Testis (tissue), 3 donors: Measurements from ENCODE around the gene ASIC1. TPM values are rescaled to one million over a fixed set of nuclear protein-coding genes. Genes with fewer than 3 reads are reported as not detected.

Source experiments
- DNase-seq: peaks from one replicate; pipeline ENCODE4 v3.0.0-alpha.2; 2019
- H3K27ac ChIP-seq, 2 donors: fragments of 200-600 bp; sonication (generic); one replicate each; pipeline ENCODE4 v1.5.1; 2019
- H3K27me3 ChIP-seq: fragments of 200-600 bp; sonication (generic); one replicate; pipeline ENCODE4 v1.5.1; 2019
- H3K36me3 ChIP-seq: fragments of 200-600 bp; sonication (generic); one replicate; pipeline ENCODE4 v1.5.1; 2017; ENCODE audit warnings: low read depth; ENCODE audit errors: missing control alignments
- H3K4me1 ChIP-seq: fragments of 200-600 bp; sonication (generic); one replicate; pipeline ENCODE4 v1.5.1; 2019
- H3K4me3 ChIP-seq, 2 donors: fragments of 200-600 bp; sonication (generic); one replicate each; pipeline ENCODE4 v1.5.1; 2017 to 2019
- H3K9me3 ChIP-seq: fragments of 200-600 bp; sonication (generic); one replicate; pipeline ENCODE4 v1.5.1; 2017
- CTCF ChIP-seq, 3 experiments: fragments of 450-650 bp in 2 of 3; fragments of 200-600 bp in 1 of 3; sonication (generic) in 1 of 3; IDR thresholded peaks; one replicate each; pipeline ENCODE4 v1.5.1; 2016 to 2019; ENCODE audit warnings: antibody characterized with exemption in 3 of 3, mild to moderate bottlenecking in 2 of 3, moderate library complexity in 1 of 3
- POLR2A ChIP-seq: fragments of 450-650 bp; IDR thresholded peaks from one replicate; pipeline ENCODE4 v1.6.1; 2017; ENCODE audit warnings: antibody characterized with exemption, mild to moderate bottlenecking, moderate library complexity
- WGBS, 2 donors: methylation state at CpG; one replicate each; pipeline ENCODE4 v1.1.5; 2018; 5-methylcytosine and 5-hydroxymethylcytosine counted together
- intact Hi-C: fragments of 100-400 bp; cut with DNase I; formaldehyde crosslinking; loops from one replicate; pipeline ENCODE4 v1.15.1; 2023; ENCODE audit warnings: low total_unique reads
- polyA plus RNA-seq: library from polyadenylated mRNA; stranded (reverse); fragments of 350-450 nt; fragmentation: Illumina TruSeq; extraction: RNeasy Lipid Tissue Mini Kit (QIAGEN cat#74804); gene quantifications from one replicate; pipeline ENCODE4 v1.2.3, GENCODE V29; 2014; ENCODE audit warnings: low read depth, low replicate concordance; ENCODE audit not compliant: insufficient read depth
- total RNA-seq, 2 donors: library from RNA; depleted of rRNA; stranded (reverse); fragments of >200 nt; gene quantifications; one replicate each; pipeline ENCODE4 v1.2.3, GENCODE V29; 2016

The ASIC1 gene
- total and polyA plus RNA-seq, 3 donors from 2014 or later = 1.9 to 3.5 (median 2.7) TPM

DNA sequence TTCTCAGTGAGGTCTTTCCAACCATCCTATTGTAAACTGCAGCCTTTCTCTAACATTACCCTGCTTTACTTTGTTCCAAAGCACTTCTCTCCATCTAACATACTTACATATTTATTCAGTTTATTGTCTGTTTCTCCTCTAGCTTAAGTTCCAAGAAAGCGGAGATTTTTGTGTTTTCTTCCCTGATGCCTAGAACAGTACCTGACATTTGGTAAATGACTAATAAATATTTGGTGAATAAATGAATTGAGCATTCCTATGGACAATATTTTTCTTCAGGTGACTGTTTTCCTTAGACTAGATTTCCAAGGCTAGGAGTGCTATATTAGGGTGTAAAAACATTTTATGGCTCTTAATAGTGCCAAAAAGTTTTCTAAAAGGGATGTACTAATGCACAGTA is 34.5 kb upstream of the ASIC1 start:
- intact Hi-C loops = no loop called here
- H3K36me3 ChIP-seq = no peaks in the 10 kb centered on the region
- 94% methylated on average over 1 of the region's 1 CpG for WGBS, 2 donors

GRCh38 chr12:50024227-50024626 is 33.2 kb upstream of the ASIC1 start:
- TF ChIP-seq CTCF (IDR thresholded peaks at IDR 0.05) (no peak), POLR2A (no peak)
- Histone ChIP-seq H3K4me3 (peak overlapping the region in 1 of 2 donors; percentile 72), H3K9me3 (no peaks in the 10 kb centered on the region), H3K4me1 (peaks cover 3% of the 10 kb centered on the region), H3K27me3 (no peaks in the 10 kb centered on the region), H3K36me3 (no peaks in the 10 kb centered on the region), H3K27ac (no peak overlapping the region)
- 44 to 60% methylated on average over 8 of the region's 8 CpGs for WGBS, 2 donors
- DNase-seq = no peak
- intact Hi-C loops = no loop called here

More for the DNA sequence above, 34.5 kb upstream of the ASIC1 start:
- TF ChIP-seq CTCF (IDR thresholded peaks at IDR 0.05) (no peak), POLR2A (no peak)
- H3K9me3 ChIP-seq = no peaks in the 10 kb centered on the region
- no peaks in the 10 kb centered on the region for H3K27me3 ChIP-seq
- no peak overlapping the region for H3K4me3 ChIP-seq
- H3K27ac ChIP-seq = no peak overlapping the region
- H3K4me1 ChIP-seq = peaks cover 3% of the 10 kb centered on the region
- no peak for DNase-seq

GRCh38 chr12:50024805-50025186 is 32.6 kb upstream of the ASIC1 start:
- intact Hi-C loops = no loop called here
- Histone ChIP-seq H3K4me3 (peak overlapping the region; percentile 72 to 82), H3K4me1 (peaks cover 3% of the 10 kb centered on the region), H3K27me3 (no peaks in the 10 kb centered on the region), H3K36me3 (no peaks in the 10 kb centered on the region), H3K9me3 (no peaks in the 10 kb centered on the region), H3K27ac (peak overlapping the region in 1 of 2 donors; percentile 70)
- peak; percentile 17 for DNase-seq
- TF ChIP-seq POLR2A (no peak), CTCF (IDR thresholded peaks at IDR 0.05) (no peak)
- 1 to 3% methylated on average over 12 to 16 of the region's 16 CpGs for WGBS, 2 donors

- peaks cover 3% of the 10 kb centered on the region for H3K4me1 ChIP-seq
- intact Hi-C loops = no loop called here
- TF ChIP-seq POLR2A (no peak), CTCF (IDR thresholded peaks at IDR 0.05) (peak in 1 of 3 experiments; percentile 11)
- no peaks in the 10 kb centered on the region for H3K9me3 ChIP-seq
- no peaks in the 10 kb centered on the region for H3K27me3 ChIP-seq
- peak; percentile 96 for DNase-seq
- H3K4me3 ChIP-seq = peak within 1 kb of the TSS; percentile 72 to 82
- H3K36me3 ChIP-seq = no peaks in the 10 kb centered on the region
- H3K27ac ChIP-seq = peak within 1 kb of the TSS in 1 of 2 donors; percentile 70
- 3 to 4% methylated on average over 38 to 47 of the region's 47 CpGs for WGBS, 2 donors
Measured at GRCh38 chr12:50025187-50026059, 32.0 kb upstream of the ASIC1 start, which contains the start of gene RACGAP1. Gene RACGAP1, minus strand, starts transcription at chr12:50025494. Its CDS starts 8,779 bp downstream, at chr12:50016715.
